Stomach (tissue), 4 donors: Measurements from ENCODE around the gene FASTKD3.

Source experiments
- EP300 ChIP-seq: sonication (generic); formaldehyde crosslinking; IDR thresholded peaks from one replicate; pipeline ENCODE4 v1.6.1; 2017; ENCODE audit warnings: antibody characterized with exemption
- POLR2A ChIP-seq, 4 donors: fragments of 450-650 bp; IDR thresholded peaks; one replicate each; pipeline ENCODE4 v1.6.1; 2016; ENCODE audit warnings: antibody characterized with exemption in 4 of 4, control low read depth in 2 of 4, mild to moderate bottlenecking in 1 of 4, moderate library complexity in 1 of 4
- POLR2AphosphoS5 ChIP-seq, 3 donors: sonication (generic); formaldehyde crosslinking; IDR thresholded peaks; one replicate each; pipeline ENCODE4 v1.6.1; 2016; ENCODE audit warnings: antibody characterized with exemption in 3 of 3
- TF ChIP-seq, protein P1 (sequence below), 7 experiments: fragments of 450-650 bp in 4 of 7; fragments of 200-600 bp in 3 of 7; sonication (generic) in 3 of 7; IDR thresholded peaks; one replicate each; pipeline ENCODE4 v1.5.1; 2016 to 2019; ENCODE audit warnings: antibody characterized with exemption in 7 of 7, control low read depth in 2 of 7, mild to moderate bottlenecking in 1 of 7

GRCh38 chr5:7824995-7825394 is 43.8 kb downstream of the FASTKD3 start:
- TF ChIP-seq, protein P1, sequence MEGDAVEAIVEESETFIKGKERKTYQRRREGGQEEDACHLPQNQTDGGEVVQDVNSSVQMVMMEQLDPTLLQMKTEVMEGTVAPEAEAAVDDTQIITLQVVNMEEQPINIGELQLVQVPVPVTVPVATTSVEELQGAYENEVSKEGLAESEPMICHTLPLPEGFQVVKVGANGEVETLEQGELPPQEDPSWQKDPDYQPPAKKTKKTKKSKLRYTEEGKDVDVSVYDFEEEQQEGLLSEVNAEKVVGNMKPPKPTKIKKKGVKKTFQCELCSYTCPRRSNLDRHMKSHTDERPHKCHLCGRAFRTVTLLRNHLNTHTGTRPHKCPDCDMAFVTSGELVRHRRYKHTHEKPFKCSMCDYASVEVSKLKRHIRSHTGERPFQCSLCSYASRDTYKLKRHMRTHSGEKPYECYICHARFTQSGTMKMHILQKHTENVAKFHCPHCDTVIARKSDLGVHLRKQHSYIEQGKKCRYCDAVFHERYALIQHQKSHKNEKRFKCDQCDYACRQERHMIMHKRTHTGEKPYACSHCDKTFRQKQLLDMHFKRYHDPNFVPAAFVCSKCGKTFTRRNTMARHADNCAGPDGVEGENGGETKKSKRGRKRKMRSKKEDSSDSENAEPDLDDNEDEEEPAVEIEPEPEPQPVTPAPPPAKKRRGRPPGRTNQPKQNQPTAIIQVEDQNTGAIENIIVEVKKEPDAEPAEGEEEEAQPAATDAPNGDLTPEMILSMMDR (IDR thresholded peaks at IDR 0.05), result no peak
- TF ChIP-seq POLR2A (IDR thresholded peaks at IDR 0.05) (no peak), POLR2AphosphoS5 (IDR thresholded peaks at IDR 0.05) (no peak), EP300 (no peak)
